WTC11 (cell line): Measurements from ENCODE around the gene ERF. TPM values are rescaled to one million over a fixed set of nuclear protein-coding genes. Genes with fewer than 3 reads are reported as not detected.

Experiments used
- total RNA-seq: library from RNA; stranded (reverse); gene quantifications from 3 replicates; pipeline ENCODE4 v1.2.3, GENCODE V29; 2021

ERF gene
- total RNA-seq, 1 experiment from 2014 or later: 65.9 TPM

Other genes with a start within 250 kb of the ERF start
- 52.3 to 71.3 TPM (median 66.3 TPM) in 3 replicates for gene GRIK5, start 184.9 kb downstream of the ERF start, total RNA-seq
- gene ZNF574, start 179.0 kb downstream of the ERF start, total RNA-seq: 30.6 to 34.0 TPM (median 33.4 TPM) in 3 replicates
- 6.0 to 7.7 TPM (median 6.6 TPM) in 3 replicates for gene POU2F2, start 122.7 kb downstream of the ERF start, total RNA-seq
- gene DEDD2, start 37.5 kb downstream of the ERF start, total RNA-seq: 37.7 to 42.0 TPM (median 39.2 TPM) in 3 replicates
- gene ZNF526, start 34.8 kb downstream of the ERF start, total RNA-seq: 16.1 to 18.3 TPM (median 16.4 TPM) in 3 replicates
- 49.8 to 50.8 TPM (median 49.9 TPM) in 3 replicates for gene GSK3A, start 12.5 kb downstream of the ERF start, total RNA-seq
- gene CIC, start 14.1 kb upstream of the ERF start, total RNA-seq: 53.0 to 58.5 TPM (median 55.8 TPM) in 3 replicates
- 3.6 to 5.0 TPM (median 3.7 TPM) in 3 replicates for gene PRR19, start 47.0 kb upstream of the ERF start, total RNA-seq
- 118 to 126 TPM (median 119 TPM) in 3 replicates for gene PAFAH1B3, start 47.5 kb upstream of the ERF start, total RNA-seq
- gene TMEM145, start 58.2 kb upstream of the ERF start, total RNA-seq: 6.9 to 7.1 TPM (median 7.0 TPM) in 3 replicates
- 42.1 to 51.7 TPM (median 51.6 TPM) in 3 replicates for gene MEGF8, start 70.5 kb upstream of the ERF start, total RNA-seq
- 9.6 to 14.8 TPM (median 11.5 TPM) in 3 replicates for gene CNFN, start 135.2 kb upstream of the ERF start, total RNA-seq
- gene LIPE, start 172.3 kb upstream of the ERF start, total RNA-seq: 10.2 to 11.7 TPM (median 11.5 TPM) in 3 replicates
- gene CXCL17, start 187.8 kb upstream of the ERF start, total RNA-seq: not detected in 3 replicates